ENCODE measurements around the gene ZNF438.

GRCh38 chr10:30977385-30977784, 54.3 kb downstream of the ZNF438 start:
- no peak for TF ChIP-seq CTCF (IDR thresholded peaks at IDR 0.05; ENCODE audit: low read depth, low read length, poor library complexity, severe bottlenecking)
- no peak for TF ChIP-seq EZH2phosphoT487 (IDR thresholded peaks at IDR 0.05; ENCODE audit: borderline replicate concordance, low read length)

All from DOHH2 (cell line).